Measurements from ENCODE around the gene SLC26A1.
A peak's percentile ranks its signal among the peaks of the same experiment; 100 is the strongest.
"Not testable (repeated sequence)": the region's sequence is repeated elsewhere in the genome, so short reads cannot be mapped to it uniquely, and the experiment has no call there.

Gene SLC26A1

GRCh38 chr4:987624-988513, 5.3 kb downstream of the SLC26A1 start:
- DNase-seq (ENCODE audit: low read depth, low spot score): no peak
- H3K27ac ChIP-seq: peak overlapping the region; percentile 51

- DNase-seq (ENCODE audit: low read depth, low spot score): no peak
- peak within 1 kb of the TSS; percentile 51 for H3K27ac ChIP-seq
Observed at GRCh38 chr4:986879-987623, 6.2 kb downstream of the SLC26A1 start, which contains the start of gene IDUA. Gene IDUA (plus strand): TSS chr4:987044. CDS start chr4:987085, 41 bp downstream.

- peak overlapping the region; percentile 51 for H3K27ac ChIP-seq
- no peak for DNase-seq (ENCODE audit: low read depth, low spot score)
Observed at GRCh38 chr4:986428-986878, 6.8 kb downstream of the SLC26A1 start.

GRCh38 chr4:985123-985830, 7.9 kb downstream of the SLC26A1 start:
- H3K27ac ChIP-seq: no peak overlapping the region
- no peak for DNase-seq (ENCODE audit: low read depth, low spot score)

GRCh38 chr4:984336-985054, 8.7 kb downstream of the SLC26A1 start:
- DNase-seq (ENCODE audit: low read depth, low spot score): no peak
- H3K27ac ChIP-seq: no peak overlapping the region

GRCh38 chr4:982814-983213, 10.4 kb downstream of the SLC26A1 start:
- H3K27ac ChIP-seq: no peak overlapping the region
- DNase-seq (ENCODE audit: low read depth, low spot score): no peak

GRCh38 chr4:982291-982690, 10.9 kb downstream of the SLC26A1 start:
- no peak for DNase-seq (ENCODE audit: low read depth, low spot score)
- no peak overlapping the region for H3K27ac ChIP-seq

- peak overlapping the region; percentile 48 for H3K27ac ChIP-seq
Observed at GRCh38 chr4:978957-979701, 14.1 kb downstream of the SLC26A1 start.

GRCh38 chr4:976016-976415, 17.2 kb downstream of the SLC26A1 start:
- DNase-seq (ENCODE audit: low read depth, low spot score): not testable (repeated sequence)

More at GRCh38 chr4:978957-979701, 14.1 kb downstream of the SLC26A1 start:
- no peak for DNase-seq (ENCODE audit: low read depth, low spot score)

GRCh38 chr4:974668-975067, 18.5 kb downstream of the SLC26A1 start:
- no peak overlapping the region for H3K27ac ChIP-seq
- no peak for DNase-seq (ENCODE audit: low read depth, low spot score)

More at GRCh38 chr4:976016-976415, 17.2 kb downstream of the SLC26A1 start:
- H3K27ac ChIP-seq: not testable (repeated sequence)

GRCh38 chr4:973431-974397, 19.5 kb downstream of the SLC26A1 start, which contains the start of gene DGKQ:
Gene DGKQ (minus strand): TSS chr4:973569. CDS start chr4:973482, 87 bp downstream.
- DNase-seq (ENCODE audit: low read depth, low spot score): no peak
- no peak within 1 kb of the TSS for H3K27ac ChIP-seq

GRCh38 chr4:972651-973424, 20.4 kb downstream of the SLC26A1 start:
- no peak for DNase-seq (ENCODE audit: low read depth, low spot score)
- H3K27ac ChIP-seq: no peak overlapping the region

GRCh38 chr4:971666-972500, 21.3 kb downstream of the SLC26A1 start:
- H3K27ac ChIP-seq: no peak overlapping the region
- no peak for DNase-seq (ENCODE audit: low read depth, low spot score)

GRCh38 chr4:970854-971520, 22.2 kb downstream of the SLC26A1 start:
- no peak for DNase-seq (ENCODE audit: low read depth, low spot score)
- no peak overlapping the region for H3K27ac ChIP-seq

GRCh38 chr4:970046-970745, 23.0 kb downstream of the SLC26A1 start:
- no peak for DNase-seq (ENCODE audit: low read depth, low spot score)

More at GRCh38 chr4:970046-970745, 23.0 kb downstream of the SLC26A1 start:
- H3K27ac ChIP-seq: no peak overlapping the region
